ENCODE data around the gene CBS. TPM values are rescaled to one million over a fixed set of nuclear protein-coding genes. Genes with fewer than 3 reads are reported as not detected.
"Not testable (repeated sequence)": the region's sequence is repeated elsewhere in the genome, so short reads cannot be mapped to it uniquely, and the experiment has no call there.

The CBS gene
- total RNA-seq, 2 experiments from 2014 or later: 0.19 to 0.39 TPM

- POLR2A ChIA-PET; CTCF ChIA-PET; H3K27ac Mint-ChIP-seq; DNase-seq; H3K27me3 ChIP-seq (ENCODE audit: control insufficient read depth in 1 of 2, insufficient read depth in 2 of 2, low read length in 2 of 2); H3K36me3 Mint-ChIP-seq (ENCODE audit: low read depth); H3K4me1 ChIP-seq (ENCODE audit: insufficient read depth, low read length); H3K27me3 Mint-ChIP-seq; H3K36me3 ChIP-seq (ENCODE audit: insufficient read depth, low read length); H3K27ac ChIP-seq (ENCODE audit: low read depth in 1 of 2, low read length in 2 of 2); H3K4me3 Mint-ChIP-seq; ATAC-seq (ENCODE audit: poor library complexity); H3K9me3 Mint-ChIP-seq; H3K4me1 Mint-ChIP-seq (ENCODE audit: low read depth); H3K9me3 ChIP-seq (ENCODE audit: control insufficient read depth in 1 of 2, insufficient read depth in 1 of 2, low read length in 2 of 2); intact Hi-C loops (cut with DNase I, micrococcal nuclease); H3K4me3 ChIP-seq (ENCODE audit: low read length): not testable (repeated sequence)
These were observed 7.1 kb upstream of the CBS start for GRCh38 chr21:43082587-43083300.

- H3K4me1 ChIP-seq (ENCODE audit: insufficient read depth, low read length); H3K27ac ChIP-seq (ENCODE audit: low read depth in 1 of 2, low read length in 2 of 2); DNase-seq; POLR2A ChIA-PET; H3K36me3 Mint-ChIP-seq (ENCODE audit: low read depth); H3K36me3 ChIP-seq (ENCODE audit: insufficient read depth, low read length); H3K9me3 ChIP-seq (ENCODE audit: control insufficient read depth in 1 of 2, insufficient read depth in 1 of 2, low read length in 2 of 2); H3K27ac Mint-ChIP-seq; H3K4me3 Mint-ChIP-seq; H3K4me3 ChIP-seq (ENCODE audit: low read length); ATAC-seq (ENCODE audit: poor library complexity); H3K4me1 Mint-ChIP-seq (ENCODE audit: low read depth); H3K27me3 ChIP-seq (ENCODE audit: control insufficient read depth in 1 of 2, insufficient read depth in 2 of 2, low read length in 2 of 2); CTCF ChIA-PET; H3K9me3 Mint-ChIP-seq; H3K27me3 Mint-ChIP-seq; intact Hi-C loops (cut with DNase I, micrococcal nuclease): not testable (repeated sequence)
These were observed 1.0 kb upstream of the CBS start for GRCh38 chr21:43076643-43077042.

GRCh38 chr21:43076023-43076637 is 495 bp upstream of the CBS start:
- POLR2A ChIA-PET; DNase-seq; H3K27me3 Mint-ChIP-seq; H3K4me3 ChIP-seq (ENCODE audit: low read length); H3K27me3 ChIP-seq (ENCODE audit: control insufficient read depth in 1 of 2, insufficient read depth in 2 of 2, low read length in 2 of 2); ATAC-seq (ENCODE audit: poor library complexity); intact Hi-C loops (cut with DNase I, micrococcal nuclease); CTCF ChIA-PET; H3K4me1 ChIP-seq (ENCODE audit: insufficient read depth, low read length); H3K4me3 Mint-ChIP-seq; H3K9me3 Mint-ChIP-seq; H3K36me3 Mint-ChIP-seq (ENCODE audit: low read depth); H3K9me3 ChIP-seq (ENCODE audit: control insufficient read depth in 1 of 2, insufficient read depth in 1 of 2, low read length in 2 of 2); H3K27ac ChIP-seq (ENCODE audit: low read depth in 1 of 2, low read length in 2 of 2); H3K36me3 ChIP-seq (ENCODE audit: insufficient read depth, low read length); H3K27ac Mint-ChIP-seq; H3K4me1 Mint-ChIP-seq (ENCODE audit: low read depth): not testable (repeated sequence)

GRCh38 chr21:43074401-43075169 is 1.1 kb downstream of the CBS start:
- H3K27me3 ChIP-seq (ENCODE audit: control insufficient read depth in 1 of 2, insufficient read depth in 2 of 2, low read length in 2 of 2); H3K4me3 Mint-ChIP-seq; H3K4me3 ChIP-seq (ENCODE audit: low read length); H3K9me3 ChIP-seq (ENCODE audit: control insufficient read depth in 1 of 2, insufficient read depth in 1 of 2, low read length in 2 of 2); intact Hi-C loops (cut with DNase I, micrococcal nuclease); DNase-seq; H3K9me3 Mint-ChIP-seq; H3K27me3 Mint-ChIP-seq; H3K4me1 ChIP-seq (ENCODE audit: insufficient read depth, low read length); H3K27ac Mint-ChIP-seq; H3K36me3 ChIP-seq (ENCODE audit: insufficient read depth, low read length); CTCF ChIA-PET; H3K27ac ChIP-seq (ENCODE audit: low read depth in 1 of 2, low read length in 2 of 2); POLR2A ChIA-PET; ATAC-seq (ENCODE audit: poor library complexity); H3K4me1 Mint-ChIP-seq (ENCODE audit: low read depth); H3K36me3 Mint-ChIP-seq (ENCODE audit: low read depth): not testable (repeated sequence)

- H3K4me3 ChIP-seq (ENCODE audit: low read length); H3K4me1 ChIP-seq (ENCODE audit: insufficient read depth, low read length); CTCF ChIA-PET; H3K4me1 Mint-ChIP-seq (ENCODE audit: low read depth); H3K27me3 Mint-ChIP-seq; intact Hi-C loops (cut with DNase I, micrococcal nuclease); H3K27ac Mint-ChIP-seq; H3K9me3 Mint-ChIP-seq; H3K27me3 ChIP-seq (ENCODE audit: control insufficient read depth in 1 of 2, insufficient read depth in 2 of 2, low read length in 2 of 2); H3K27ac ChIP-seq (ENCODE audit: low read depth in 1 of 2, low read length in 2 of 2); ATAC-seq (ENCODE audit: poor library complexity); POLR2A ChIA-PET; DNase-seq; H3K4me3 Mint-ChIP-seq; H3K36me3 Mint-ChIP-seq (ENCODE audit: low read depth); H3K9me3 ChIP-seq (ENCODE audit: control insufficient read depth in 1 of 2, insufficient read depth in 1 of 2, low read length in 2 of 2); H3K36me3 ChIP-seq (ENCODE audit: insufficient read depth, low read length): not testable (repeated sequence)
These were observed 2.9 kb downstream of the CBS start for GRCh38 chr21:43072742-43073141.

- intact Hi-C loops (cut with DNase I, micrococcal nuclease); H3K36me3 Mint-ChIP-seq (ENCODE audit: low read depth); DNase-seq; H3K4me3 Mint-ChIP-seq; H3K27me3 ChIP-seq (ENCODE audit: control insufficient read depth in 1 of 2, insufficient read depth in 2 of 2, low read length in 2 of 2); POLR2A ChIA-PET; H3K9me3 Mint-ChIP-seq; H3K9me3 ChIP-seq (ENCODE audit: control insufficient read depth in 1 of 2, insufficient read depth in 1 of 2, low read length in 2 of 2); H3K4me3 ChIP-seq (ENCODE audit: low read length); H3K27ac Mint-ChIP-seq; CTCF ChIA-PET; H3K4me1 Mint-ChIP-seq (ENCODE audit: low read depth); H3K27me3 Mint-ChIP-seq; H3K36me3 ChIP-seq (ENCODE audit: insufficient read depth, low read length); H3K4me1 ChIP-seq (ENCODE audit: insufficient read depth, low read length); H3K27ac ChIP-seq (ENCODE audit: low read depth in 1 of 2, low read length in 2 of 2); ATAC-seq (ENCODE audit: poor library complexity): not testable (repeated sequence)
These were observed 6.0 kb downstream of the CBS start for GRCh38 chr21:43069682-43070081.

GRCh38 chr21:43068065-43068464 is 7.6 kb downstream of the CBS start:
- POLR2A ChIA-PET; CTCF ChIA-PET; H3K27ac Mint-ChIP-seq; H3K4me3 Mint-ChIP-seq; H3K27me3 Mint-ChIP-seq; H3K4me1 Mint-ChIP-seq (ENCODE audit: low read depth); H3K27me3 ChIP-seq (ENCODE audit: control insufficient read depth in 1 of 2, insufficient read depth in 2 of 2, low read length in 2 of 2); ATAC-seq (ENCODE audit: poor library complexity); H3K9me3 Mint-ChIP-seq; intact Hi-C loops (cut with DNase I, micrococcal nuclease); H3K27ac ChIP-seq (ENCODE audit: low read depth in 1 of 2, low read length in 2 of 2); H3K4me1 ChIP-seq (ENCODE audit: insufficient read depth, low read length); H3K36me3 Mint-ChIP-seq (ENCODE audit: low read depth); H3K4me3 ChIP-seq (ENCODE audit: low read length); DNase-seq; H3K9me3 ChIP-seq (ENCODE audit: control insufficient read depth in 1 of 2, insufficient read depth in 1 of 2, low read length in 2 of 2); H3K36me3 ChIP-seq (ENCODE audit: insufficient read depth, low read length): not testable (repeated sequence)

All from CD4-positive, alpha-beta T cell (primary cell).